GM23248 (cell line): ENCODE data around the gene CLIC5.

Experiments used
- EZH2 ChIP-seq: fragments of 200-600 bp; sonication (generic); IDR thresholded peaks from 2 replicates; pipeline ENCODE4 v1.6.1; 2018; ENCODE audit warnings: antibody characterized with exemption, mild to moderate bottlenecking; ENCODE audit not compliant: insufficient read depth, poor library complexity, severe bottlenecking
- EZH2phosphoT487 ChIP-seq: fragments of 200-600 bp; sonication (generic); IDR thresholded peaks from 2 replicates; pipeline ENCODE4 v1.6.1; 2018; ENCODE audit warnings: antibody characterized with exemption, moderate library complexity, mild to moderate bottlenecking, low read depth; ENCODE audit not compliant: insufficient read depth

GRCh38 chr6:46011188-46012085 is 4.2 kb downstream of the CLIC5 start:
- no peak for TF ChIP-seq EZH2
- no peak for TF ChIP-seq EZH2phosphoT487
